NB4 (cell line): Measurements from ENCODE around the gene PCSK2.

Experiments
- MYC ChIP-seq: IDR thresholded peaks from 2 replicates; pipeline ENCODE4 v1.6.1; 2011; ENCODE audit warnings: low read depth, low read length
- POLR2A ChIP-seq: IDR thresholded peaks from 2 replicates; pipeline ENCODE4 v1.6.1; 2011; ENCODE audit warnings: mild to moderate bottlenecking; ENCODE audit not compliant: insufficient read length; ENCODE audit errors: extremely low read depth
- TF ChIP-seq, protein P1 (sequence below): IDR thresholded peaks from one replicate; pipeline ENCODE4 v1.5.1; 2012; ENCODE audit warnings: low read depth, low read length
- TF ChIP-seq, protein P2 (sequence below): IDR thresholded peaks from 2 replicates; pipeline ENCODE4 v1.6.1; 2011; ENCODE audit warnings: low read depth, low read length

DNA sequence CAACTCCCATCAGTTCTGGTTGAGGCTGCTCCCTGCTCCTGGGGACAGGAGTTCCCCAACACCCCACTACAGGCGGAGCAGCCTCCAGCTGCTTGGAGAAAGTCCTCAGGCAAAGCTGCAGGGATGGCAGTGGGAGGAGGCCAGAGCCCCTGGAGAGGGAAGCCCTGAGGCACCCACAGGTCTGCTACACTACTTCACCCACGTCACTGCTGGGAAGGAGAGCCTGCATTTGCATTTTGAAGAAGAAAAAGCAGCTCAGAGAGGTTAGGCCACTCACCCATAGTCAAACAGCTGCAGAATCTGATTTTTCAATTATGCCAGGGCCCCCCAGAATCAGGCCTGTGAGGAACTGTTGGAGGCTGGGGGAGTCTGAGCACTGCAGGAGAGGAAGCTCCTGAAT, 287.1 kb downstream of the PCSK2 start:
- TF ChIP-seq, protein P1, sequence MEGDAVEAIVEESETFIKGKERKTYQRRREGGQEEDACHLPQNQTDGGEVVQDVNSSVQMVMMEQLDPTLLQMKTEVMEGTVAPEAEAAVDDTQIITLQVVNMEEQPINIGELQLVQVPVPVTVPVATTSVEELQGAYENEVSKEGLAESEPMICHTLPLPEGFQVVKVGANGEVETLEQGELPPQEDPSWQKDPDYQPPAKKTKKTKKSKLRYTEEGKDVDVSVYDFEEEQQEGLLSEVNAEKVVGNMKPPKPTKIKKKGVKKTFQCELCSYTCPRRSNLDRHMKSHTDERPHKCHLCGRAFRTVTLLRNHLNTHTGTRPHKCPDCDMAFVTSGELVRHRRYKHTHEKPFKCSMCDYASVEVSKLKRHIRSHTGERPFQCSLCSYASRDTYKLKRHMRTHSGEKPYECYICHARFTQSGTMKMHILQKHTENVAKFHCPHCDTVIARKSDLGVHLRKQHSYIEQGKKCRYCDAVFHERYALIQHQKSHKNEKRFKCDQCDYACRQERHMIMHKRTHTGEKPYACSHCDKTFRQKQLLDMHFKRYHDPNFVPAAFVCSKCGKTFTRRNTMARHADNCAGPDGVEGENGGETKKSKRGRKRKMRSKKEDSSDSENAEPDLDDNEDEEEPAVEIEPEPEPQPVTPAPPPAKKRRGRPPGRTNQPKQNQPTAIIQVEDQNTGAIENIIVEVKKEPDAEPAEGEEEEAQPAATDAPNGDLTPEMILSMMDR: no peak
- TF ChIP-seq POLR2A: no peak
- no peak for TF ChIP-seq MYC
- TF ChIP-seq, protein P2, sequence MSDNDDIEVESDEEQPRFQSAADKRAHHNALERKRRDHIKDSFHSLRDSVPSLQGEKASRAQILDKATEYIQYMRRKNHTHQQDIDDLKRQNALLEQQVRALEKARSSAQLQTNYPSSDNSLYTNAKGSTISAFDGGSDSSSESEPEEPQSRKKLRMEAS: no peak
